Measurements from ENCODE around the gene DCDC1.

DNA sequence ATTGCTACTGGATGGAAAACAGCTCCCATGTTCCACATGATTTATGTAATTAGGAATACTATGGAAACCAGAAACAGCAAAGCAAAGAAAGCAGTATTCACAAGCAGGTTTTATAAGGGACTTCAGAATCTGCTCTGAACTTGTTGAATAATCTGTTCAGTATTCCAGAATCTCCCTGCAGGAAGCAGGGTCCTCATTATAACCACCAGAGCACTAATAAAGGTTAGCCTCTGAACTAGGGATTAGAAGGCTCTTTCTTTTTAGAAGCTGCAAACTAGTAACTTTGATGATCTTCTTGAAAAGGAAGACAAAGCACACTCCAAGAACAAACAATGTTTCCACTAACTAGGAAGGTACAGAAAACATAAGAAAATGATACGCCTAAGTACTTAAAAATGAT, 125.8 kb downstream of the DCDC1 start:
- TF ChIP-seq, protein P1, sequence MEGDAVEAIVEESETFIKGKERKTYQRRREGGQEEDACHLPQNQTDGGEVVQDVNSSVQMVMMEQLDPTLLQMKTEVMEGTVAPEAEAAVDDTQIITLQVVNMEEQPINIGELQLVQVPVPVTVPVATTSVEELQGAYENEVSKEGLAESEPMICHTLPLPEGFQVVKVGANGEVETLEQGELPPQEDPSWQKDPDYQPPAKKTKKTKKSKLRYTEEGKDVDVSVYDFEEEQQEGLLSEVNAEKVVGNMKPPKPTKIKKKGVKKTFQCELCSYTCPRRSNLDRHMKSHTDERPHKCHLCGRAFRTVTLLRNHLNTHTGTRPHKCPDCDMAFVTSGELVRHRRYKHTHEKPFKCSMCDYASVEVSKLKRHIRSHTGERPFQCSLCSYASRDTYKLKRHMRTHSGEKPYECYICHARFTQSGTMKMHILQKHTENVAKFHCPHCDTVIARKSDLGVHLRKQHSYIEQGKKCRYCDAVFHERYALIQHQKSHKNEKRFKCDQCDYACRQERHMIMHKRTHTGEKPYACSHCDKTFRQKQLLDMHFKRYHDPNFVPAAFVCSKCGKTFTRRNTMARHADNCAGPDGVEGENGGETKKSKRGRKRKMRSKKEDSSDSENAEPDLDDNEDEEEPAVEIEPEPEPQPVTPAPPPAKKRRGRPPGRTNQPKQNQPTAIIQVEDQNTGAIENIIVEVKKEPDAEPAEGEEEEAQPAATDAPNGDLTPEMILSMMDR (conservative IDR thresholded peaks at IDR 0.05), result no peak
- TF ChIP-seq EZH2 (IDR thresholded peaks at IDR 0.05; ENCODE audit: low read depth), result no peak
